Upper lobe of left lung (tissue), 4 donors: Measurements from ENCODE around the gene EVA1B.

ENCODE experiments used
- EP300 ChIP-seq, 4 donors: sonication (generic); formaldehyde crosslinking; IDR thresholded peaks; one replicate each; pipeline ENCODE4 v1.5.1; 2017; ENCODE audit warnings: antibody characterized with exemption in 4 of 4, control low read depth in 2 of 4
- POLR2A ChIP-seq, 4 donors: fragments of 450-650 bp; IDR thresholded peaks; one replicate each; pipeline ENCODE4 v1.5.1; 2016 to 2017; ENCODE audit warnings: antibody characterized with exemption in 4 of 4, mild to moderate bottlenecking in 2 of 4
- POLR2AphosphoS5 ChIP-seq, 2 donors: sonication (generic); formaldehyde crosslinking; IDR thresholded peaks; one replicate each; pipeline ENCODE4 v1.5.1; 2017; ENCODE audit warnings: antibody characterized with exemption in 2 of 2
- TF ChIP-seq, protein P1 (sequence below), 6 experiments: fragments of 450-650 bp in 4 of 6; fragments of 200-600 bp in 2 of 6; sonication (generic) in 2 of 6; IDR thresholded peaks; one replicate each; pipeline ENCODE4 v1.5.1; 2016 to 2019; ENCODE audit warnings: antibody characterized with exemption in 6 of 6

DNA sequence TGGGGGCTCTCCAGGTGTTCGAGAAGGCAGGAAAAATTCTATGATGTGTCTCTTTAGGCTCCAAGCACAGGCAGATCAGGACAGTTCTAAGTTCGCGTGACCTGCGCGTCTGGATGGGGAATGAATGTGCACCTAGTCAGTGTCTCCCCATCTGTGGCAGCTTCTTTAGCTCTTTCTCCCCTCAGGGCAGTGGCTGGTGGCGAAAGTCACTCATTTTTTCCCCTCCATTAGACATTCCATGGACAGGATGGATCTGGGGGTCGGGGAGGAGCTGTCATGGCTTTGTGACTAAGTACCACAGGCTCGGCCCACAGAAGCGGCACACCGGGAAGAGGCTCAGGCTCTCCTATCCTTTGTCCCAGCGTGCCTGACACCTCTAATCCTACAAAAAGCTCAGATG, 31.0 kb upstream of the EVA1B start:
- TF ChIP-seq, protein P1, sequence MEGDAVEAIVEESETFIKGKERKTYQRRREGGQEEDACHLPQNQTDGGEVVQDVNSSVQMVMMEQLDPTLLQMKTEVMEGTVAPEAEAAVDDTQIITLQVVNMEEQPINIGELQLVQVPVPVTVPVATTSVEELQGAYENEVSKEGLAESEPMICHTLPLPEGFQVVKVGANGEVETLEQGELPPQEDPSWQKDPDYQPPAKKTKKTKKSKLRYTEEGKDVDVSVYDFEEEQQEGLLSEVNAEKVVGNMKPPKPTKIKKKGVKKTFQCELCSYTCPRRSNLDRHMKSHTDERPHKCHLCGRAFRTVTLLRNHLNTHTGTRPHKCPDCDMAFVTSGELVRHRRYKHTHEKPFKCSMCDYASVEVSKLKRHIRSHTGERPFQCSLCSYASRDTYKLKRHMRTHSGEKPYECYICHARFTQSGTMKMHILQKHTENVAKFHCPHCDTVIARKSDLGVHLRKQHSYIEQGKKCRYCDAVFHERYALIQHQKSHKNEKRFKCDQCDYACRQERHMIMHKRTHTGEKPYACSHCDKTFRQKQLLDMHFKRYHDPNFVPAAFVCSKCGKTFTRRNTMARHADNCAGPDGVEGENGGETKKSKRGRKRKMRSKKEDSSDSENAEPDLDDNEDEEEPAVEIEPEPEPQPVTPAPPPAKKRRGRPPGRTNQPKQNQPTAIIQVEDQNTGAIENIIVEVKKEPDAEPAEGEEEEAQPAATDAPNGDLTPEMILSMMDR (IDR thresholded peaks at IDR 0.05), result no peak
- TF ChIP-seq EP300 (IDR thresholded peaks at IDR 0.05) (no peak), POLR2AphosphoS5 (IDR thresholded peaks at IDR 0.05) (no peak), POLR2A (IDR thresholded peaks at IDR 0.05) (no peak)
